HG02610 (cell line): Measurements from ENCODE around the gene DENND1A.
A peak's percentile ranks its signal among the peaks of the same experiment; 100 is the strongest.
"Not testable (repeated sequence)": the region's sequence is repeated elsewhere in the genome, so short reads cannot be mapped to it uniquely, and the experiment has no call there.

Experiments used
- ATAC-seq: cut with Tn5 transposase; IDR thresholded peaks from one replicate; pipeline ENCODE4 v1.9.1; 2021; ENCODE audit warnings: mild to moderate bottlenecking, moderate library complexity; ENCODE audit not compliant: unreplicated experiment

DENND1A gene

GRCh38 chr9:123823194-123823947, 106.6 kb downstream of the DENND1A start:
- ATAC-seq: no peak

DNA sequence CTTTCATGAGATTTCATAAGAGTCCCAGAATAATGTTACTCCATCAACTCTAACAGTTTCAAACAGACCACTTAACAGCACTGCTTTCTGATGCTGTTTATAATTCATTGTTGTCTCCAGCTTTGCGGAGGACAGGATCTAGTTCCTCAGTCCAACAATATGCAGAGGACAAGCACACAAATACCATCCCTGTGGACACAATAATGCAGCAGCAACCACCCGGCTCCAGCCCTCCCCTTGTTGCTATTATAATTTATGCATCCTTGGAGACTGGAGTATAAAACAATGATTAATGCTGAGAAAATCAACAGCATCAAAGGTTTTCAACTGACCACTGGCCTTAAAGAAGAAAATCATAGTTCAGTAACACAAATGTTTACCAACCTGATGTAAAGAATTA, 108.3 kb downstream of the DENND1A start:
- ATAC-seq: no peak

- ATAC-seq: no peak
Measured at GRCh38 chr9:123820139-123820538, 109.8 kb downstream of the DENND1A start.

DNA sequence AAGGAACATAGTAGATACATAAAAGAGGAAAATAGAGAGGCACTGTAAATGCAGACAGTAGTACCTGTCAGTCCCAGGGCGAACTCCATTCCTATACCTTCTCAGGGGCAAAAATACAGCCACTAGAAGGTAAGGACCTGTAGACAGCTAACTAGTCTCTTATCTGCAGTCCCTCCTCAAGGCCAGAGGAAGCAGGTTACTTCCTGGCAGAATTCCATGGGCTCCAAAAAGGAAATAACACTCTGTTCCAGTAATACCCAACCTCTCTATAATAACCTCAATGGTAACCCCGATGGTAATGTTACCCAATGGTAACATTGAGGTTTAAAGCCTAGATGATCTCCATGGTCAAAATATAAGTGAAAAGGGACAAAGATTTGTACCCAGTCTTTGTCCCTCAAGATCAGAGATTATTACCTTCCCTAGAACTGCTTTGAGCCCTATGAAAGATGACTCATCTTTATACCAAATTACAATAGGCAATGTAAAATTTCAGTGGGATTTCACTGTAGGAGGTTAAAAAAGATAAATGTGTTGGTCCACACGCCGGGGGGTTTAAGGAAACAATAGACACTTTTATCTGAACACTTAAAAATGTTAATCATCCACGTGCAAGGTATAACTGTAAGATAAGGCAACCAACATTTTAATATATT, 113.0 kb downstream of the DENND1A start:
- ATAC-seq: no peak

- ATAC-seq: not testable (repeated sequence)
Measured at GRCh38 chr9:123815856-123816255, 114.1 kb downstream of the DENND1A start.

GRCh38 chr9:123814496-123814895, 115.4 kb downstream of the DENND1A start:
- ATAC-seq: no peak

- ATAC-seq: no peak
Measured at GRCh38 chr9:123812984-123813383, 116.9 kb downstream of the DENND1A start.

GRCh38 chr9:123807251-123807650, 122.7 kb downstream of the DENND1A start:
- ATAC-seq: no peak

DNA sequence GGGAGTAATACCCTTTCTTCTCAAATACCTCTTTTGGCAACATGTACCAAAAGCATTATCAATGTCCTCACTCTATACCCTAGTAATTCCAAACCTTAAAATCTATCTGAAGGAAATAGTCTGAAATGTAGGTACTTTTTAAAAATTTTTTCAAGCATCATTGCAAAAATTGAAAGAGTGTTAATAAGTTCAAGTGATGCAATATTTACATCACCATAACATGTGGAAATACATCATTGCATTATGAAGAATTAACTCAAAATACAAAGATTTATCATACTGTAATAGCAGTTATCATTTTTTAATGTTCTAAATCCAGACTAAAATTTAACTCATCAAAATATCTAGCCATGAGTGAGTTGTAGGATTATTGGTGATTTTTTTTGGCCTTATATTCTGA, 123.1 kb downstream of the DENND1A start:
- ATAC-seq: no peak

- no peak for ATAC-seq
Measured at GRCh38 chr9:123798195-123798594, 131.7 kb downstream of the DENND1A start.

DNA sequence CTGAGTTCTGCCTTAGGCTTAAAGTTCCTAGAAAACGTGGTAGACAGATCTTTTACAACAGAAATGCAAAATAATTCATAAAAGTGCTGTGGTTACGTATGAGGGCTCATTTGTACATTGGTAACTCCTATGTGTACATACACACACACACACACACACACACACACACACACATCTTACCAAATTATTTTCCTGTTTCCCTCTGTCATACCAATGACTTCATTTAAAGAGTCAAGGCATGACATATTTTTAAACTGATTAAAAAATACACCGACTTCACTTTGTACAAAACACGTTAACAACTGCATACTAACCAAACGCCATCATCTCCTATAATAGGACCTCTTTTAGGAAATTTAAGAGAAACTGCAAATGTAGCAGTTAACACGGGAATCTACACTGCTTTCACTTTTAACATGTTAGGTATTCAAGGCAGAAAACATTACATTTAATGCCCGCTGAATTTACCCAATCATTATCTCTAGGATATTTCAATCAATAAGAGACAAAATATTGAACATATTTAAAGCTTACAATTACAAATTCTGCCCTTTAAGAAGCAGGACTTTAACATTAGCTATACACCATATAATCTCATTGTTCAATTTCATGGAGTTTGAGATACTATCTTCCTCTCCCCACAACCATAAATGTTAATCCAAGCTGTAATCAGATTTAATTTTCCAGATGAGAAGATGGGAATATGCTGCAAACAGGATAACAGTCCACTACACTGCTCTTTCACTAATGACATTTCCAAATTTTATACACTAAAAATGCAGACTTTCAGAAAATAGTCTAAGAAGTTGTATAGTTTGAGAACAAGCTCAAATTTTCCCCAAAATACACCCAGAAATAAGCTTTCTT, 133.1 kb downstream of the DENND1A start:
- ATAC-seq: no peak

DNA sequence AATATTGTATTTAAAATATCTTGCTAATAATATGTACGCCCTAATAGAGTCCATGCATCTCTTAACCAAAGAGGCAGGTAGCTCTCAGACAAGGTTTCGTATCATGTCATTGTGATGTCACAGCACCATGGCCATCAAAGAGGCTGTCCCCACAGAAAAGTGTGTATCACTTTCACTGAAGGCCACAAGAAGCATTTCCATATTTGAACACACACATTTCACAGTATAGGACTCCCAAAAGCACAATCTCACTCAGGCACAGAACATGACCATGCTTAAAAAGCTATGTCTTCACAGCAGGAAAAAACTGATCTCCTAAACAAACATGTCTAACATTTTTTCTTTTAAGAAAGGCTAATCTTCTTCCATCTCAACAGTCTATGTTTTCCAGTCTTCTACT, 133.8 kb downstream of the DENND1A start:
- ATAC-seq: peak; percentile 50

DNA sequence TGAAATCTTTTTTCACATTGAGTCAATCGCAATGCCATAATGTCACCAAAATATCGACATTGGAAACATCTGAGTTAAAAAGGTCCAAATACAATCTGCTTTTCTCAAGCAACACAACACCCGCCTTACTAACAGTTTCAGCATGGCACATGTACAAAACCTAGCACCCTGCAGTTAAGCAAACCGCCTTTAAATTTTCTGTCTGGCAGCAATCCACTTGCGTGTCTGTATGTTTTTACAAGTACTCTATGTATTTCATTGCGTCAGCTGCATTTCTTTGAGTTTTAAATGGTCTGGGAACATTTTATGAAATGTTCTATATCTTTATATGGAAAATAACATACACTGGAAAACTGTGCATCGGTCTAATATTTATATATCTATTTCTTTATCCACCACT, 134.6 kb downstream of the DENND1A start:
- ATAC-seq: no peak

GRCh38 chr9:123792501-123792900, 137.4 kb downstream of the DENND1A start:
- no peak for ATAC-seq

GRCh38 chr9:123789554-123790292, 140.2 kb downstream of the DENND1A start:
- no peak for ATAC-seq

DNA sequence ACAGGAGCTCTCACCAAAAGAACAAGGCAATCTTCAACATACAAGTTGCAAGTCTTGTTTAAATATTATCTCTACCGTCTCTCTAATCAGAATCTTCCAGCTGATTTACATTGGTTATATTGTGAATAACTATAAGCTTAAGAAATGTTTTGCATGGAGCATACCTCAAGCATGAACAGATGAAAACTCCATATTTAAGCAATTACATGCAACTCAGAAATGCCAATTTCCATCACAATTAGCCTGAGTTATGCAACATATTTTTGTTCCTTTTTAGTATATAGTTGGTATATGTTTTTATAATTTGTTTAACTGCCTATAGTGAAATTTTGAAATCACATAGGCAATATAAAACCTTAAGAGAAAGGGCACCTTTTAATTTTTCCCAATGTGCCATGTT, 142.5 kb downstream of the DENND1A start:
- no peak for ATAC-seq

DNA sequence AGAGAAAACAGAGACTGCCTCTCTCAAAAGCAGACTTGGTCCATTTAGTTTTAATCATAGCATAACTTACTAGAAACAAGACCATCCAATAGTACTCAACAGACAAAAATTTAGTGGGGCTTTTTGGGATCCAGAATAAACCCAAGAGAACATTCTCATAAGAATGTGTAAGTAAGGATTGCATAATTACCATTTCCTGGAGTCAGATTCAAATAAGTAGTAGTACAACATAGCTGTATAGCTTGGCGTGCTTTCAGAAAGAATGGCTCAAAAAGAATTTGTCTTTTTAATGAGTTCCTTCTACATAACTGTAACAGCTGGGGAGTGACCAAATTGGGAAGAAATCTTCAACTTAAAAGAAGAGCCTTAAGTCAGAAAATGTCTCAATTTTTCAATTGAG, 145.4 kb downstream of the DENND1A start:
- ATAC-seq: no peak

- ATAC-seq: no peak
Measured at GRCh38 chr9:123778232-123778902, 151.6 kb downstream of the DENND1A start.

- no peak for ATAC-seq
Measured at GRCh38 chr9:123776708-123777537, 153.0 kb downstream of the DENND1A start.
